Measurements from ENCODE around the gene SMIM23. TPM values are rescaled to one million over a fixed set of nuclear protein-coding genes. Genes with fewer than 3 reads are reported as not detected.

Gene SMIM23
- total RNA-seq, 1 experiment from 2014 or later, result not detected

DNA sequence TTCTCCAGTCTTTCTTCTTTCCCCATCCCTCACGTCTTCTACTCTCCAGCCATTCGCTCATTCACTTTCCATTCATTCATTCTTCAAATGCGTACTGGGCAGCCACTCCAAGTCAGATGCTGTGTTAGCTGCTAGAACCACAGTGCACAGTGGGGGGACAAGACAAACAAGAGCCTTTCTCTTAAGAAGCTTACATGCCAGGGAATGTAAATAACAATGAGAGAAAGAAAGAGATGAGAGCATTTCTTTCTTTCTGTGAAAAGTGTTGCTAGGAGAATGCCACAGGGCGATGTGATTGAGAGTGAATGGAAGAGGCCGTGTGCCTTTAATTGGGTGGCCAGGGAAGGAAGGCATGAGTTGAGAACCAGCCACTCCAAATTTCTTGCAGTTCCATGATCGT lies 46.3 kb upstream of the SMIM23 start:
- Mint-ChIP-seq H3K9me3 (ENCODE audit: unreplicated experiment) (no peaks in the 10 kb centered on the region), H3K27me3 (ENCODE audit: insufficient read depth, unreplicated experiment) (no peaks in the 10 kb centered on the region)
- TF ChIP-seq, protein P1, sequence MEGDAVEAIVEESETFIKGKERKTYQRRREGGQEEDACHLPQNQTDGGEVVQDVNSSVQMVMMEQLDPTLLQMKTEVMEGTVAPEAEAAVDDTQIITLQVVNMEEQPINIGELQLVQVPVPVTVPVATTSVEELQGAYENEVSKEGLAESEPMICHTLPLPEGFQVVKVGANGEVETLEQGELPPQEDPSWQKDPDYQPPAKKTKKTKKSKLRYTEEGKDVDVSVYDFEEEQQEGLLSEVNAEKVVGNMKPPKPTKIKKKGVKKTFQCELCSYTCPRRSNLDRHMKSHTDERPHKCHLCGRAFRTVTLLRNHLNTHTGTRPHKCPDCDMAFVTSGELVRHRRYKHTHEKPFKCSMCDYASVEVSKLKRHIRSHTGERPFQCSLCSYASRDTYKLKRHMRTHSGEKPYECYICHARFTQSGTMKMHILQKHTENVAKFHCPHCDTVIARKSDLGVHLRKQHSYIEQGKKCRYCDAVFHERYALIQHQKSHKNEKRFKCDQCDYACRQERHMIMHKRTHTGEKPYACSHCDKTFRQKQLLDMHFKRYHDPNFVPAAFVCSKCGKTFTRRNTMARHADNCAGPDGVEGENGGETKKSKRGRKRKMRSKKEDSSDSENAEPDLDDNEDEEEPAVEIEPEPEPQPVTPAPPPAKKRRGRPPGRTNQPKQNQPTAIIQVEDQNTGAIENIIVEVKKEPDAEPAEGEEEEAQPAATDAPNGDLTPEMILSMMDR (IDR thresholded peaks at IDR 0.05; ENCODE audit: unreplicated experiment), result no peak

DNA sequence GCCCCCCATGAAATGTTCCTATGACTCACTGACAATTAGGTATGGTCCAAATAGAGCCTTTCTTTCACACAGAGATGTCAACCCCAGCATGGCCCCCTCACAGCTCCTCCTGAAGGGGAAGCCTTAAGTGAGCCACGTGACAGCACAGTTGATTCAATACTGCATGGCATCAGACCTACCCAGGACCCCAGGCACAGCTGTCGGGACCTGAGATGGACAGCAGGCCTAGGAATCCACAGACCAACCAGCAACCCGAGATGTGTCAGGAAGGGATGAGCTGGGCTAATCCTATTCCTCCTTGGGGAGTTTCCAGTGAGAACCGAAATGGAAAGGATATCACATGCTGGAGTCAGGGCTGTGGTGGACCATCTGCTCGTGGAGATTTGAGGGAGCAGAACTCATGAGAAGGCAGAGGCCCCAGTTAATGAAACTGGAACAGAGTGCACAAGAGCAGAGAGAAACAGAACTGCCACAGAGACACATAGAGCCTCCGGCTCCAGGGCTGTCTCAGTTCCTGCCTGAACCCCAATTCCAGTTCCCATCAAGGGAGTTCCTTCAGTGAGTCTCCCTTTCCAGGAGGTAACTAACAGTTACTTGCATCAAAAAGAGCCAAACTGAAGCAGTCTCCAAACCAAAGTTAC lies 42.1 kb upstream of the SMIM23 start:
- Mint-ChIP-seq H3K36me3 (ENCODE audit: insufficient read depth, unreplicated experiment) (no peaks in the 10 kb centered on the region), H3K27ac (ENCODE audit: low read depth, unreplicated experiment) (no peak overlapping the region), H3K27me3 (ENCODE audit: insufficient read depth, unreplicated experiment) (no peaks in the 10 kb centered on the region), H3K4me3 (ENCODE audit: unreplicated experiment) (no peak overlapping the region), H3K9me3 (ENCODE audit: unreplicated experiment) (no peaks in the 10 kb centered on the region), H3K4me1 (ENCODE audit: insufficient read depth, unreplicated experiment) (peaks cover 25% of the 10 kb centered on the region)
- intact Hi-C loops (cut with micrococcal nuclease), result no loop called here
- no TSS peak for BruUV-seq (replicated peaks)
- TF ChIP-seq, protein P1 (IDR thresholded peaks at IDR 0.05; ENCODE audit: unreplicated experiment), result no peak
- CTCF ChIA-PET, result interaction anchor here (0.6 kb wide), 2 partner anchors 107 to 377 kb away, joined by 3 to 4 read pairs; no protein-coding TSS in a partner anchor
- POLR2A ChIA-PET, result no interaction called here
- DNase-seq (ENCODE audit: unreplicated experiment), result no peak

More for the DNA sequence above, 46.3 kb upstream of the SMIM23 start:
- ChIA-PET CTCF (interaction anchor here (1.6 kb wide), 1 partner anchor 8 kb away, joined by 3 read pairs; no protein-coding TSS in a partner anchor), POLR2A (no interaction called here)
- no peak overlapping the region for H3K4me3 Mint-ChIP-seq (ENCODE audit: unreplicated experiment)
- no TSS peak for BruUV-seq (replicated peaks)
- peaks cover 6% of the 10 kb centered on the region for H3K4me1 Mint-ChIP-seq (ENCODE audit: insufficient read depth, unreplicated experiment)
- H3K27ac Mint-ChIP-seq (ENCODE audit: low read depth, unreplicated experiment), result no peak overlapping the region
- no peak for DNase-seq (ENCODE audit: unreplicated experiment)
- intact Hi-C loops (cut with micrococcal nuclease), result no loop called here
- no peaks in the 10 kb centered on the region for H3K36me3 Mint-ChIP-seq (ENCODE audit: insufficient read depth, unreplicated experiment)

DNA sequence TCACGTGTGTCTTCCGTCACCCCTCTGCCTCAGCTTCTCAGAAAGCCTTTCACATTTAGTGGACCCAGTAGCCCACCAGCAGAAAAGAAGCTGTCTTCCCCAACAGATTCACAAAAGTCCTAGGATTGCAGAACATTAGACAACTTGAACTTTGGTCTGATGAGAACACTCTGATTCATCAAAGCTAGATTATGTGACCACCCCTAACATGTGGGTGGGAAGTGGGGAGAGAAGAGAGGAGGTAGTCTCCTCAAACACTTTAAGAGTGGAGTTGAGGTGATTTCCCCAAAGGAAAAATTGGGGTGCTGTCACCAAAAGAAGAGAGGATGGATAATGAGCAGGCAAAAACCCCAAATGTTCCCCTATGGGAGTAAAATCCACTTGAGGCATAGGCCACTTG lies 41.4 kb upstream of the SMIM23 start:
- no peak for DNase-seq (ENCODE audit: unreplicated experiment)
- no peaks in the 10 kb centered on the region for H3K9me3 Mint-ChIP-seq (ENCODE audit: unreplicated experiment)
- no peaks in the 10 kb centered on the region for H3K27me3 Mint-ChIP-seq (ENCODE audit: insufficient read depth, unreplicated experiment)
- H3K36me3 Mint-ChIP-seq (ENCODE audit: insufficient read depth, unreplicated experiment), result no peaks in the 10 kb centered on the region
- intact Hi-C loops (cut with micrococcal nuclease), result no loop called here
- ChIA-PET POLR2A (interaction anchor here (5.9 kb wide), 1 partner anchor 13 kb away, joined by 64 read pairs; no protein-coding TSS in a partner anchor), CTCF (interaction anchor here (0.7 to 1.5 kb wide), 2 partner anchors 314 to 326 kb away, joined by 3 to 4 read pairs; no protein-coding TSS in a partner anchor)
- BruUV-seq (replicated peaks), result no TSS peak
- H3K4me3 Mint-ChIP-seq (ENCODE audit: unreplicated experiment), result no peak overlapping the region
- TF ChIP-seq, protein P1 (IDR thresholded peaks at IDR 0.05; ENCODE audit: unreplicated experiment), result no peak
- peaks cover 27% of the 10 kb centered on the region for H3K4me1 Mint-ChIP-seq (ENCODE audit: insufficient read depth, unreplicated experiment)
- no peak overlapping the region for H3K27ac Mint-ChIP-seq (ENCODE audit: low read depth, unreplicated experiment)

DNA sequence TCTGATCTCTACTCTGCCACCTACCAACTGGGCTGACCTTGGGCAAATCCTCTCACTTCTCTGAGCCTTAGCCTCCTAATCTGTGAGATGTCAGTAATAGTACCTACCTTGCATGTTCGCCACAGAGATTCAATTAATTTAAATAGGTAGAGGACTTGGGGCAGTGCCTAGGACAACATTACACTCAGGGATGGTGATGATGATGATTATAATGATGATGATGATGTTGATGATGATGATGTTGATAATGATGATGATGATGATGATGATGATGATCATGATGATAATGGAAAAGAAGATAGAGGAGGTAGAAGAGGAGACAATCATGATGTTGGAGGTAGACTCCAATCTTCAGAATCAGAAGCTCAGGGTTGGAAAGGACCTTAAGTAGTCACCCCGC lies 40.7 kb upstream of the SMIM23 start:
- no TSS peak for BruUV-seq (replicated peaks)
- H3K9me3 Mint-ChIP-seq (ENCODE audit: unreplicated experiment), result no peaks in the 10 kb centered on the region
- no peak for DNase-seq (ENCODE audit: unreplicated experiment)

More for the DNA sequence above, 40.7 kb upstream of the SMIM23 start:
- Mint-ChIP-seq H3K27ac (ENCODE audit: low read depth, unreplicated experiment) (no peak overlapping the region), H3K36me3 (ENCODE audit: insufficient read depth, unreplicated experiment) (no peaks in the 10 kb centered on the region), H3K4me1 (ENCODE audit: insufficient read depth, unreplicated experiment) (peaks cover 32% of the 10 kb centered on the region), H3K27me3 (ENCODE audit: insufficient read depth, unreplicated experiment) (no peaks in the 10 kb centered on the region), H3K4me3 (ENCODE audit: unreplicated experiment) (no peak overlapping the region)
- TF ChIP-seq, protein P1 (IDR thresholded peaks at IDR 0.05; ENCODE audit: unreplicated experiment), result no peak
- intact Hi-C loops (cut with micrococcal nuclease), result no loop called here
- CTCF ChIA-PET, result interaction anchor here (0.6 to 1.5 kb wide), 4 partner anchors 13 to 1001 kb away, joined by 3 to 4 read pairs (median 4); no protein-coding TSS in a partner anchor
- POLR2A ChIA-PET, result interaction anchor here (0.5 to 5.9 kb wide), 2 partner anchors 12 to 192 kb away, joined by 4 to 64 read pairs; no protein-coding TSS in a partner anchor
